WI38 (cell line): Measurements from ENCODE around the gene ENTR1.

Experiments
- H3K4me3 ChIP-seq: 2 replicates; pipeline ENCODE4 v1.5.1; 2011; ENCODE audit warnings: low read depth, mild to moderate bottlenecking, control low read depth, low read length
- TF ChIP-seq, protein P1 (sequence below): IDR thresholded peaks from 2 replicates; pipeline ENCODE4 v1.5.1; 2012; ENCODE audit warnings: low read depth, mild to moderate bottlenecking, control low read depth, low read length

ENTR1 gene

DNA sequence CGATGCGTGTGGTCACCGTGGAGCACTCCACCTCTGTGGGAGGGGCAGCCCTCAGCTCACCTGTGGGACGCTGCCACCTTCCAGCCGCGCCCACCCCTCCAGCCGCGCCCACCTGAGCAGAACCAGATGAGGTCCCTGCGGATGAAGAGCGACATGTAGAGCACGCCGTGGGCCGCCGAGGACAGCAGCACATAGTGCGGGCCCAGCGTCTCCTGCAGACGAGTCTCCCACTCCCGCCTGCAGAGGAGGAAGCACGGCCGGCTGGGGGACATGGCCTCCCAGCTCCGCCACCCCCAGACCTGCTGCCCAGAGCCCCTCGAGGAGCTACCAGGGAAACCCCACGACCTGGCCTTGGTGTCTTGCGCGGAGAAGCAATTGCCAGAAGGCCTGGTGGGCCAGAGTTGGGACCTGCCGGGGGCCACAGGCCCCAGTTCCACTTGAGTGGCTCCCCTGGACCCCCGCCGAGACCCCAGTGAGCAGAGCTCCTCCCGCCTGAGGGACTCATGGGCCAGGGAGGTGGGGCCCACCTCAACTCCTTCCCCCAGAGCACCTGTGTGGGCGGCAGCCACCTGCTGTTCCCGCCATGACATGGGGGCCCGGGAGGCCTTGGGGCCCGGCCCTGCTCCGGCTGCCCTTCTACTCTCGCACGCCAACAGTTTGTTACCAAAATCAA, 22.8 kb upstream of the ENTR1 start:
- TF ChIP-seq, protein P1, sequence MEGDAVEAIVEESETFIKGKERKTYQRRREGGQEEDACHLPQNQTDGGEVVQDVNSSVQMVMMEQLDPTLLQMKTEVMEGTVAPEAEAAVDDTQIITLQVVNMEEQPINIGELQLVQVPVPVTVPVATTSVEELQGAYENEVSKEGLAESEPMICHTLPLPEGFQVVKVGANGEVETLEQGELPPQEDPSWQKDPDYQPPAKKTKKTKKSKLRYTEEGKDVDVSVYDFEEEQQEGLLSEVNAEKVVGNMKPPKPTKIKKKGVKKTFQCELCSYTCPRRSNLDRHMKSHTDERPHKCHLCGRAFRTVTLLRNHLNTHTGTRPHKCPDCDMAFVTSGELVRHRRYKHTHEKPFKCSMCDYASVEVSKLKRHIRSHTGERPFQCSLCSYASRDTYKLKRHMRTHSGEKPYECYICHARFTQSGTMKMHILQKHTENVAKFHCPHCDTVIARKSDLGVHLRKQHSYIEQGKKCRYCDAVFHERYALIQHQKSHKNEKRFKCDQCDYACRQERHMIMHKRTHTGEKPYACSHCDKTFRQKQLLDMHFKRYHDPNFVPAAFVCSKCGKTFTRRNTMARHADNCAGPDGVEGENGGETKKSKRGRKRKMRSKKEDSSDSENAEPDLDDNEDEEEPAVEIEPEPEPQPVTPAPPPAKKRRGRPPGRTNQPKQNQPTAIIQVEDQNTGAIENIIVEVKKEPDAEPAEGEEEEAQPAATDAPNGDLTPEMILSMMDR, result no peak
- no peak overlapping the region for H3K4me3 ChIP-seq

DNA sequence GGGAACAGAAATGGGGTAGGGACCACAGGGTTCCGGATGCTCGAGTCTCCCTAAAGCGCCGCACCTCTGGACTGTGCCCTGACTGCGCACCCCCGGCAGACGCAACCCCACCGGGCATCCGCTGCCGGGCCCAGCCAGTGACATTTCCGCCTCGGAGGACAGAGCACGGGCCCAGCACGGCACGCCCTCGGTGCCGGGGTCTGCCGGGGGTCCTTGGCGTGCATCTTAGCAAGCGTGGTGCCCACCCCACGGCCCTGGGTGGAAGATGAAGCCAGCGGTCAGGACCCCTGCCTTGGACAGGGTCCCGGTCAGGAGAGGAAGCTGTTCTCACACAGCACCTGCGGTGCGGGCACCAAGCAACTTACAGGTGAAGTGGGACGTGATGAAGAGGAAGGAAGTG, 22.2 kb upstream of the ENTR1 start:
- H3K4me3 ChIP-seq, result no peak overlapping the region
- TF ChIP-seq, protein P1, result no peak

DNA sequence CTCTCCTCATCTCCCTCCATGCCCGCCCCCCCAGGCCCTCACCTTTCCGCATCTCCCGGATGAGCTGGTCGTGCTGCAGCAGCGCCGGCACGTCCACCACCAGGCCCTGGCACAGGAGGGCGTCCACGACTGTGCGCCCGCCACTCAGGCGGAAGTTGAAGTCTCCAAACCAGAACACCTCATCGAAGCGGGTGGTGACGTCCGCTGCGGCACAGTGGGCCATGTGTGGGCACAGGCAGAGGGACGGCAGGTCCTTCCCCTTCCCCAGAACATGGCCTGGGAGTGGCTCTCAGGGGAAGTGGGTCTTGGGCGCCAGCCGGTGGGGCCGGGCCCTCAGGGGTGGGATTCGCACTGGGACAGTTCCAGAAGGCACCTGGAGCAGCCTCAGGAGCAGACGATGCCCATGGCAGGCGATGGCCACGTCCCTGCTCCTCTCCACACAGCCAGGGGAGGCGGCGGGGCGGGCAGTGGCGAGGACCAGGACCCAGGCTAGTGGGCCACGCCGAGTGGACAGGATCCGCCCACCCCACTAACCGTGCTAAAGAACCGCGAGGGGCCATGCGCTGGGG, 21.5 kb upstream of the ENTR1 start:
- TF ChIP-seq, protein P1, result no peak
- no peak overlapping the region for H3K4me3 ChIP-seq

DNA sequence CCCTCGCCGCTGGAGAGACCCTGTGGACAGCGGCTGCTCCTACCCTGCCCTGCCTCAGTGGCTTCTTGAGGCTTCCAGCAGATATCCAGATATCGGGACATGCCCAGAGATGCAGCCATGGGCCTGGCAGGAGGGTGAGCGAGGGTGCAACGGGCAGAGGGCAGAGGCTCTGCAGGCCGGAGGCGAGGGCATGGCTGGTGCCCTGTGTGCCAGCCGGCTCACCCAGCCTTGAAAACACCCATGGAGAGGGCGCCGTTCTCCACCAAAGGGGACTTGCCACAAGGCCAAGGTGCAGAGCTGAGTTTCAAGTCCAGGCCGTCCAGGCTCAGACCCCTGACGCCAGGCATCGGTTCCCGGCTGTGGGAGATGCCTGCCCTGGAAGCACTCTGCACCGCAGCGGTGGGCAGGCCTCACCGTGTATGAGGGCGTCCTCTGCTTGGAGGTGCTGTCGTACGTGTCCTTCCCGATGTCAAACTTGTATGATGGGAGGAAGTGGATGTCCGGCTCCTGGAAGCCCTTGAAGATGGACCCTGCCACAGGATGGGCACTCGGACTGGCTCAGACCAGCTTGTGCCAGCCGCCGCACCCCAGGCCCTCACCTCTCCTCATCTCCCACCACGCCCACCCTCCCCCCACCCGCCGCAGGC, 20.3 kb upstream of the ENTR1 start:
- TF ChIP-seq, protein P1, result no peak
- H3K4me3 ChIP-seq, result no peak overlapping the region

DNA sequence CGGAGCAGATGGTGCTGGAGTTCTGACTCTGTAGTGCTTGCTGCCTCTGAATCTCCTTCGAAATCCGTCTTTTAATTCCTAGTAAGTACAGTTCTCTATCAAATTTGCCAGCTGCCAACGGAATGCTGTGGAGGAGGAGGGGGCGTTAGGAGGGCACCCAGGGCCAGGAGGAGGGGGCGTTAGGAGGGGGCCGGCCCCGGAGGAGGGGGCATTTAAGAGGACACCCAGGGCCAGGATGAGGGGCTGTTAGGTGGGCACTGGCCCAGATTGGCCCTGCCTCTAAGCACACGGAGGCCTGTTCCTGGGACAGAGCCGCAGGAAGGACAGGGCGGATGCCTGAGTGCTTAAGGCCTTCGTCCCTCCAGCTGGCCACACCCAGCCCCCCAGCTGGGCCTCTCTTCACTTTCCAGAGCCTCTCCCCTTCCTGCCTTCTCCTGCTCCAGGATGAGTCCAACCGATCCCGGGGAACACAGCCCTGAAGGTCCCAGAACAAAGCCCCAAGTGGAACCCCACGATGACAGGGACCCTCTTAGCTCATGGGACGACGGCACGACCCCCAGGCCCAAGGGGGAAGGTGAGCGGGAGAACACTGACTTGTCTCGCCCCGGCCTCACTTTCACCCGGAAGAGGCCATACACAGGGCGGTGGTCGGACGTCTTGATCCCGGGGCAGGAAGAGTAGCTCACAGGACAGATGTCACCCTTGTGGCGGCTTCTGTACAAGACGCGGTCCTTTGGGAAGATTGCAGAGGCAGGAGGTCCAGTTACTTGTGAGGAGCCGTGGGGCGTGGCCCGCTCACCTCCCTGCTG, 19.5 kb upstream of the ENTR1 start:
- TF ChIP-seq, protein P1, result no peak
- H3K4me3 ChIP-seq, result no peak overlapping the region

DNA sequence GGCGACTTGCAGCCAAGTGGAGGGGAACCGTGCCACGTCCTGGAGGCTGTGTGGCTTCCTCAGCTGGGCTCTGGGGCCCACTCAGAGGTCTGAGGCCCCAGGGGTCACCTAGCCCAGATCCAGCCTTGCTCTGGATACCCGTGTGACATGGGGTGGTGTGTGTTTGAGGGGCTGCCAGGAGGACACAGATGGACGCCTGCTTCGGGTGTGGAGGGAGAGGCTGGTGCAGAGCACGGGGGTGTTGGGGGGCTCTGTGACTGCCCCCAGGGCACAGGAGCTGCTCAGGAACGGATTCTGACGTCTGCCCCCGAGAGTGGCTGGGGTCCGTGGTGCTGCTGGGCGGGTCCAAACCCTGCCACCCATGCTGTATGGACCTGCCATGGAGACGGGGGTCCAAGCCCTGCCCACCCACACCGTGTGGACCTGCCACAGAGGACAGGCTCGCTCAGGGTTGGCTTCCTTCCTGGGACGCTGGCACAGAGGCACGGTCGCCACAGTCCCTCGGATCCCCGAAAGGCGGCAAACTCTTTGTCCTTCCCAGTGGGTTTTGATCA, 18.7 kb upstream of the ENTR1 start:
- no peak overlapping the region for H3K4me3 ChIP-seq
- TF ChIP-seq, protein P1, result no peak
